GM19397 (cell line): Measurements from ENCODE around the gene CENPE.
A peak's percentile ranks its signal among the peaks of the same experiment; 100 is the strongest.

Experiments used
- ATAC-seq: cut with Tn5 transposase; IDR thresholded peaks from one replicate; pipeline ENCODE4 v1.9.1; 2021; ENCODE audit warnings: mild to moderate bottlenecking, moderate library complexity; ENCODE audit not compliant: unreplicated experiment

The CENPE gene

DNA sequence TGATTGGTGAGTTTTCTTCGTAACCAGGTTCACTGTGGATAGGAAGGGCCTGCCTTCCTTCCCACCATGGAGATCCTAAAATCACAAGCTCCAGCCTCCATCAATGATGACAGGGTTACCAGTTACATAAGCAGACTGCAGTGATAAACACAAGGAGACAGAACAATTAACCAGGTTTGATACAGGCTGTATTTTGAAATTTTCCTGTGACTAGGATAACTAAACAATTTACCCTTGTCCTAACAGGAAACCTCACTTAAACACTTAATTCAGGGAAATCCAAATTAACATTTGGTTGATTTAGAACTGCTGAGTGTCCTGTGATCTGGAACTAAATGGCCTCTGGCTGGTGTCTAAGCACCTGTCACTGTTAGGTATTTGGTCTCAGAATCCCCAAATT, 118.5 kb downstream of the CENPE start:
- no peak for ATAC-seq

DNA sequence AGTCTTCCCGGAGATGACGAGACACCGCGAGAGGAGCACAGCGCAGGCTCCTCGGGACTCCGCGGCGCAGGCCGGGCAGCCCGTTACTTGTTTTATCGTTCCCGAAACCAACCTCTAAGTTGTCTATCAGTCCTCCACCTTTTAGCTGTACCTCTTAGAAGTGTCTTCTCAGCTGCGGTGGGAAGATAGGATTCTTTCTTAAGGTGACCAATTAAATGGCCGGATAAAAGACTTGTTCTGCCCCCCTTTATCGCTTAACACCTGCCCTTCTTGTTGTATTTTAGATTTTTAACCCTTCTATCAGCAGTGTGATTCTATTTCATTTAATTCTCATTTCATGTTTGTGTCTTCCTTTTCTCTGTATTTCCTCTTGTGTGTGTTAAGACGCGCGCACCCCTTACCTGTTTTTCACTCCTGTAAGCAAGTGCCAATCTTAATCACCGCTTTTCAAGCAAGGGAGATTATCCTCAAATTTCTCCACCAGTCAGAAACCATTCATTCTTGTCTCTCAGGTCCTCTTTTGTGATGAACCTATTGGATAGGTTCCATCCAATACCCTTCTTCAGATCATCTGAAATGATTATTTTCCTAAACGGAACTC, 121.3 kb downstream of the CENPE start, which contains the start of gene SLC9B2:
Gene SLC9B2 (minus strand): TSS at position 15 of the 601 bp plus-strand sequence. CDS start 9,211 bp downstream, outside the sequence.
- ATAC-seq, result peak; percentile 54

DNA sequence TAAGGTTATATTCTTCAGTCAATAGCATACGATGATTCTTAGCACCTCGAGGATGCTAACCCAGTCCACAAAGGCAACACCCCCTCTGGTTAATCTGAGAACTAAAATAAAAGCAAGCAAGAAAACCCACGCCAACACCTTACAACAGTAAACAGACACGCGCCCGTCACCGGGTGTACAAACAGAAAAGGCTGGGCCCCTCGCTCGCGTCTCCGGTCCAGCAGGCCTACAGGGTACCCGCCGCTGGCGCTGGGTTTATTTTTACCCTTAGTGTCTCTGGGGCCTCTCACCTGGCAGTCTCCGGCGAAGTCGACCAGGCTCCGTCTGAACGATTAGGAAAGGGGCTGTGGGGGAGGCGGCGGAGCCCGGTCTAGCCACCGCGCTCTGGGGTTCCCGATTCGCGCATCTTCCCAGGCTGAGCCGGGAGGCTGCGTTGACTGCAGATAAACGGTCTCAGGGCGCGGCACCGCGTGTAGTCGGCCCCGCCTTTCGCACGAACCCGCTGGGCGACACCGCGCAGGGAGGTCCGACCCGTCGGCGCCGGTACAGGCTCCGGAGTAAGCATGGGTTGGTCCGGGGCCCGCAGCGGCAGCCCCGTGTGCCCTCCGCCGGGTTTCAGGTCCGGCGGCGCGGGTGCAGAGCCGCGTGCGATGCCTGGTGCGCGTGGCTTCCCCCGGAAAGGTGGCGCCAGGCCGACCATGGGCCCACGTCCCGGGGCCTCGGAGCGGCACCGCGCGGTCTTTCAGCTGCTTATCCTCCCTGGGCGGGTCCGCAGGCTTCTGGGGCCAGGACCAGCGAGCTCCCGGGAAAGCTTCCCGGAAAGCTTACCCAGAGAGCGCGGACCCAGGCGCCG, 122.0 kb downstream of the CENPE start:
- peak; percentile 58 for ATAC-seq

DNA sequence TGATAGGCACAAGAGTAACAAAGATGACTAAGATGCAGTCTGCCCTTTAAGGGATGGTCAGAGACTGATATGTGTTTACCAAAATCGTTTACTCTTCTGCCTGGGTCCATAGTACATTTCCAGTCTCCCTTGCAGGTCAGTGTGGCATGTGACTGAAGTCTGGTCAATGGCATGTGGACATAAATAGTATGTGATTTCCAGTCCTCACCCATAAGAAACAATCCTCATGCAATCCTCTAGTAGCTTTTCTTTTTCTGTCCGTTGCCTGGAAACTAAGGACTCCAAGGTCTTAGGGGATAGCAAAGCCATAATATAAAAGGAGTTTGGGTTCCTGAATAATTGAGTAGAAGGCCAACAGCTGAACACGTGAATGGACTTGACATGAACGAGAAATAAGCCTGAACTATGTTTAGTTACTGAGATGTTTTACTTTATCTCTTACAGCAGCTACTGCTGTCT, 122.7 kb downstream of the CENPE start:
- no peak for ATAC-seq

DNA sequence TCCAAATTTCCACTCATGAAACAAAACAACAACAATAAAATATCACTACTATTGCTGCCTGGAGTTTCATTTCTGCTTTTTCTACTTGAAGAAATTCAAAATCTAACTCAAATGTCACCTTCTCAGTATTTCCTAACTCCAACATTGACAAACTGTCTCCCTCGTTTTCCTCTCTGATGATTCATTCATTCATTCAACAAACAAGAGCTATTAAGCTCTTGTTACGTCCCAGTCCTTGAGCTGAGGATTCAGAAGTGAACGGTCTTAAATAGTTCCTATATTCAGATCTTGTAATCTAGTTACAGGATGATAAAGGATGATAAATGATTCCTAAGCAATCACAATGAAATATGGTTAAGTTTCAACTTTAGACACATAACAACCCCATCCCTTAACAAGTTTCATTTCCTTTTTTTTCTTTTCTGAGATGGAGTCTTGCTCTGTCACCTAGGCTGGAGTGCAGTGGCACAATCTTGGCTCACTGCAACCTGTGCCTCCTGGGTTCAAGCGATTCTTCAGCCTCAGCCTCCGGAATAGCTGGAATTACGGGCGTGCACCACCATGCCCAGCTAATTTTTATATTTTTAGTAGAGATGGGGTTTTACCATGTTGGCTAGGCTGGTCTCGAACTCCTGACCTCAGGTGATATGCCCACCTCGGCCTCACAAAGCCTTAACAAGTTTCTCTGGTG, 123.3 kb downstream of the CENPE start:
- peak; percentile 27 for ATAC-seq

DNA sequence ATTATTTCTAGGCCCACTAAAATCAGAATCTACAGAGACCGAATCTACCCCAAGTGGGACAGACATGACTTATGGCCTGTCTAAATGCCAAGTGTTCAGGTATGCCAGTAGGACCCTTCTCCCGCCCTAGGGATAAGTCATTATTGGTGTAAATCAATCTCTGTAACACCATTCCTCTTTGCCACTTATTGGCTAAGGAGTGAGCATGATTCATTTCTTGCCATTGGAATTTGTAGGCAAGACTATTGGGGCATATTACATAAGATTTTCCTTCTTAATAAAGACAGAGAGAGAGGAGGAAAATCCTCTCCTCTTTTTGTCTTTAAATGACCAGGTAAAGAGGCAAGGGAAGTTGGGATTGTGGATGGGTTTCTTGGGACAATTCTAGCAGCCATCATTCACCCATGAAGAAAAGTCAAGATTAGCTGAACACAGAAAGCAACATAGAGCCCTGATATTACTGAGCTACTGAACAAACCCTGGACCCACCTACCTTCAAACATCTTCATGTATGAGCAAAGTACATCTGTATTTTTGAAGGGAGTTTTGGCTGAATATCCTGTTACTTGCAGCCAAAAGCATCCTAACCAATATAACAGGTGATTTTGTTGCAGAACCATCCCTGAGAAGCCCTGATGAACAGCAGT, 124.2 kb downstream of the CENPE start:
- no peak for ATAC-seq

DNA sequence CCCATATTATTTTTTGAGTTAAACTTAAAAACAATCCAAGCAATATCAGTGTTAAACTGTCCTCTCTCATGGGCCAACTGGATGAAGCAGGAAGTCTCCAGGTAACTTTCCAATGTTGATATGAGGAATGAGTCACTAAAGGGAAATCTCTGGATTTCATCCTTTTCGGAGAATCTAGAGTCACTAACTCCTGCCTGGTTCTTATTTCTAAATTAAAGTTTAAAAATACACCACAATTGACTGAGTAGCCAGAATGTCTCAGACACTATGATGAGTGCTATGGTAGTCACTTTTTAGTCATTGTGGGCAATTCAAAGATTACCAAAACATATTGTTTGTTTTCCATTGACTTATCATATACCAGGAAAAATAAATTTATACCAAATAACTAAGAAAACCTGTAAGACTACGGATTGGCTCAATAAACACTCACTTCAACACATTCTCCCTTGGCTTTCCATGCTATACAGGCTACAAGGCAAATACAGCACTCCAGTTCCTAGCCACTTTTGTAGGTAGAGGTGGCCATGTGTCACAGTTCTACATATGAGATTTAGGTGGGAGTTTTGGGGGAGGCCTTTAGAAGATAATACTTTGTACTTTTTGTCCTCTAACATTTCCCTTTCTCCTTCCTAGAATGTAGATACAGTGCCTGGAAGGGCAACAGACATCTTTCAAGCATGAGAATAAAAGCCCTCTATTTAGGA, 130.1 kb downstream of the CENPE start:
- ATAC-seq, result no peak

DNA sequence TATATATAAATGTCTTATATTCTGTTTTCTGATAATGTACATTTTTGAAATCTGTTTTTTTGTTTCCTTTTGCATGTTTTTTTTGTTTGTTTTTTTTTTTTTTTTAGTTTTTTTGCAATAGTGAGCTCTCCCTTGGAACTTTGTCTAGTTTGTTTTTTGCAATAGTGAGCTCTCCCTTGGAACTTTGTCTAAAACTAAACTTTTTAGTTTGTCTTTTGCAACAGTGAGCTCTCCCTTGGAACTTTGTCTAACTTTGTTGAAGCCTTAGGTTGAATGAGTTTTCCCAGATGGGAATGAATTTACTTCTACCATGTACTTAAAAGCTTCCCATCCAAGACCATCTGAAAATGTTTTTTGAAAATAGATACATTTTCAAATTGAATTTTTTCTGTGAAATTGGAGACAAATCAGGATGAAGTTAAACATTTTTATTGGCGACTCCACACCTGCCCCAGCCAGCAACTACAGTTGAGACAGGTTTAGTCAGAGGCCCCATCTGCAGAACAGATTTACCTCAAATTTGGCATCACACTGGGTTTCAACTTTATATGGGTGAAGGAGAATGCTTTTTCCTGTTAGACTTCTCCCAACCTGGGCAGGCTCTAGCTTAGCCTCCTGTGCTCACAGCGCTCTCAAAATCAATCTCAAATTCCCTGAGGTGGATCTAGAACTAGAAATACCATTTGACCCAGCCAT, 137.5 kb downstream of the CENPE start:
- ATAC-seq, result no peak
